Measurements from ENCODE around the gene INSC.

The INSC gene

GRCh38 chr11:15190611-15191010 lies 75.9 kb downstream of the INSC start:
- no peak for DNase-seq

- DNase-seq: no peak
Observed at GRCh38 chr11:15192005-15192556, 77.4 kb downstream of the INSC start.

- DNase-seq: no peak
Observed at GRCh38 chr11:15194671-15195415, 80.1 kb downstream of the INSC start.

GRCh38 chr11:15195454-15196200 lies 80.9 kb downstream of the INSC start:
- DNase-seq: no peak

GRCh38 chr11:15196704-15197103 lies 82.0 kb downstream of the INSC start:
- DNase-seq: no peak

GRCh38 chr11:15197696-15198095 lies 83.0 kb downstream of the INSC start:
- DNase-seq: no peak

GRCh38 chr11:15198284-15198683 lies 83.6 kb downstream of the INSC start:
- DNase-seq: no peak

GRCh38 chr11:15199693-15200092 lies 85.0 kb downstream of the INSC start:
- no peak for DNase-seq

- no peak for DNase-seq
Observed at GRCh38 chr11:15200696-15201095, 86.0 kb downstream of the INSC start.

GRCh38 chr11:15201586-15201985 lies 86.9 kb downstream of the INSC start:
- DNase-seq: no peak

- no peak for DNase-seq
Observed at GRCh38 chr11:15202626-15203025, 87.9 kb downstream of the INSC start.

GRCh38 chr11:15204711-15205110 lies 90.0 kb downstream of the INSC start:
- DNase-seq: no peak

- DNase-seq: no peak
Observed at GRCh38 chr11:15206791-15207190, 92.1 kb downstream of the INSC start.

GRCh38 chr11:15208378-15209222 lies 93.9 kb downstream of the INSC start:
- peak; percentile 61 to 62 for DNase-seq

- DNase-seq: no peak
Observed at GRCh38 chr11:15212876-15213275, 98.2 kb downstream of the INSC start.

- no peak for DNase-seq
Observed at GRCh38 chr11:15213471-15214231, 98.9 kb downstream of the INSC start.

- no peak for DNase-seq
Observed at GRCh38 chr11:15215005-15215404, 100.3 kb downstream of the INSC start.

- DNase-seq: no peak
Observed at GRCh38 chr11:15216678-15217077, 102.0 kb downstream of the INSC start.

- DNase-seq: no peak
Observed at GRCh38 chr11:15217416-15217815, 102.7 kb downstream of the INSC start.

GRCh38 chr11:15222777-15223176 lies 108.1 kb downstream of the INSC start:
- no peak for DNase-seq

- DNase-seq: no peak
Observed at GRCh38 chr11:15223318-15223717, 108.6 kb downstream of the INSC start.

- DNase-seq: no peak
Observed at GRCh38 chr11:15224466-15224865, 109.7 kb downstream of the INSC start.
